Dermis microvascular lymphatic vessel endothelial cell (primary cell): ENCODE measurements around the gene LTBP4. TPM values are rescaled to one million over a fixed set of nuclear protein-coding genes. Genes with fewer than 3 reads are reported as not detected.
"Not testable (repeated sequence)": the region's sequence is repeated elsewhere in the genome, so short reads cannot be mapped to it uniquely, and the experiment has no call there.

Experiments
- DNase-seq, 2 donors: peaks; one replicate each; pipeline versions ENCODE4 v3.0.0 to v3.0.0-alpha.2; 2010; ENCODE audit warnings: low read depth in 2 of 2
- total RNA-seq: library from RNA; depleted of rRNA; stranded (reverse); fragments of >200 nt; gene quantifications from 2 replicates; pipeline ENCODE4 v1.2.1, GENCODE V29; 2014

The LTBP4 gene
- total RNA-seq, 1 donor from 2014 or later: 12.3 TPM

GRCh38 chr19:40625406-40626120 lies 24.4 kb downstream of the LTBP4 start:
- DNase-seq: no peak

- no peak for DNase-seq
Measured at GRCh38 chr19:40626918-40627317, 25.7 kb downstream of the LTBP4 start.

- DNase-seq: no peak
Measured at GRCh38 chr19:40627486-40628279, 26.5 kb downstream of the LTBP4 start.

- DNase-seq: no peak
Measured at GRCh38 chr19:40629346-40629745, 28.2 kb downstream of the LTBP4 start.

- DNase-seq: no peak
Measured at GRCh38 chr19:40630571-40631160, 29.5 kb downstream of the LTBP4 start.

GRCh38 chr19:40632311-40633036 lies 31.3 kb downstream of the LTBP4 start:
- no peak for DNase-seq

- no peak for DNase-seq
Measured at GRCh38 chr19:40633207-40633606, 32.0 kb downstream of the LTBP4 start.

- DNase-seq: no peak
Measured at GRCh38 chr19:40638327-40638726, 37.2 kb downstream of the LTBP4 start.

- no peak for DNase-seq
Measured at GRCh38 chr19:40639638-40639982, 38.4 kb downstream of the LTBP4 start.

GRCh38 chr19:40640744-40641143 lies 39.6 kb downstream of the LTBP4 start:
- peak in 1 of 2 donors; percentile 22 for DNase-seq

- no peak for DNase-seq
Measured at GRCh38 chr19:40641281-40641680, 40.1 kb downstream of the LTBP4 start.

GRCh38 chr19:40642051-40642706 lies 41.0 kb downstream of the LTBP4 start:
- DNase-seq: no peak

- no peak for DNase-seq
Measured at GRCh38 chr19:40642757-40643305, 41.7 kb downstream of the LTBP4 start.

- no peak for DNase-seq
Measured at GRCh38 chr19:40646743-40647254, 45.6 kb downstream of the LTBP4 start.

GRCh38 chr19:40649903-40650675 lies 48.9 kb downstream of the LTBP4 start:
- DNase-seq: not testable (repeated sequence)

- no peak for DNase-seq
Measured at GRCh38 chr19:40650749-40651305, 49.7 kb downstream of the LTBP4 start.

- not testable (repeated sequence) for DNase-seq
Measured at GRCh38 chr19:40652303-40652702, 51.1 kb downstream of the LTBP4 start.

GRCh38 chr19:40655684-40656083 lies 54.5 kb downstream of the LTBP4 start:
- not testable (repeated sequence) for DNase-seq

- DNase-seq: no peak
Measured at GRCh38 chr19:40658031-40658430, 56.9 kb downstream of the LTBP4 start.

- DNase-seq: no peak
Measured at GRCh38 chr19:40659116-40659515, 57.9 kb downstream of the LTBP4 start.
